ENCODE data around the gene ACACB.

DNA sequence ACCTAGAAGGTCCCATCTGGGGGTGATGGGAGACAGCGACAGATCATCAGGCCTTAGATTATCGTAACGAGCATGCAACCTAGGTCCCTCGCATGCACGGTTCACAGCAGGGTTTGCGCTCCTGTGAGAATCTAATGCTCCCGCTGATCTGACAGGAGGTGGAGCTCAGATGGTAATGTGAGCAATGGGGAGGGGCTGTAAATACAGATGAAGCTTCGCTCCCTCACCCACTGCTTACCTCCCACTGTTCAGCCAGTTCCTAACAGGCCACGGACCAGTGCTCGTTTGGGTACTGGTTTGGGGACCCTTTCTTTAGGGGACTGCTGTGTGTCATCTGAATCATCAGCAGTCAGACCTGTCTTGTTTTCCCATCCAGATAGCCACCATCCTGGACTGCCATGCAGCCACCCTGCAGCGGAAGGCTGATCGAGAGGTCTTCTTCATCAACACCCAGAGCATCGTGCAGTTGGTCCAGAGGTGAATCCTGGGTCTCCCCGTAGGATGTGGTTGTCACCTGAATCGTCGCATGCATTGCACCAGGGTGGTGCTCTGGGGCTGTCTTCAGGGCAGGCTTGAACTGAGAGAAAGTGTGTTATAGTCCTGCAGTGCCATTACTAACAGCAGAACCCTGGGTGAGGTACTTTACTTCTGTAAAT lies 96.2 kb downstream of the ACACB start:
- TF ChIP-seq REST (IDR thresholded peaks at IDR 0.05; ENCODE audit: insufficient read depth in 1 of 2, low read depth in 2 of 2, low read length in 2 of 2) (no peak), SIN3A (IDR thresholded peaks at IDR 0.05; ENCODE audit: borderline replicate concordance, insufficient read depth, low read length) (no peak)
